HepG2 (cell line): Measurements from ENCODE around the gene GOLGA6L10. TPM values are rescaled to one million over a fixed set of nuclear protein-coding genes. Genes with fewer than 3 reads are reported as not detected.
"Not testable (repeated sequence)": the region's sequence is repeated elsewhere in the genome, so short reads cannot be mapped to it uniquely, and the experiment has no call there.

Experiments used
- ATAC-seq: fragments of 200-7000 bp; cut with Tn5 transposase; 3 replicates; pipeline ENCODE4 v1.9.1; 2020; ENCODE audit warnings: mild to moderate bottlenecking, moderate library complexity
- BruUV-seq: library from RNA; stranded (reverse); fragments of 400-500 nt; replicated peaks from 2 replicates; lab custom pipeline; 2021; lab: Mats Ljungman, UMichigan
- CTCF ChIA-PET: fragments of 300-600 bp; formaldehyde crosslinking; extraction: SDS; loops from one replicate; lab custom pipeline; 2021; ENCODE audit warnings: low total read pairs, inconsistent platforms, low intra/inter-chr PET ratio; lab: Yijun Ruan, JAX
- POLR2A ChIA-PET: fragments of 350-600 bp; sonication (Branson Sonifier 250); formaldehyde crosslinking; loops from one replicate; lab custom pipeline; 2020; ENCODE audit warnings: antibody characterized with exemption, inconsistent platforms; lab: Yijun Ruan, JAX
- DNase-seq: peaks from one replicate; pipeline ENCODE4 v3.0.0-alpha.2; 2015; ENCODE audit warnings: low spot score
- FAIRE-seq: peaks from 3 replicates; lab custom pipeline; 2011; peaks lifted over from hg19 to GRCh38; lab: Jason Lieb, UNC
- H2AFZ ChIP-seq: one replicate; pipeline ENCODE4 v1.6.1; 2011; ENCODE audit warnings: low read length, inconsistent platforms
- H3K27ac ChIP-seq: fragments of 300-600 bp; 3 replicates; pipeline ENCODE4 v1.8.0; 2011; ENCODE audit warnings: mixed run types, mild to moderate bottlenecking, mixed read lengths, low read length, inconsistent platforms; ENCODE audit not compliant: insufficient read depth; ENCODE audit errors: extremely low read length
- H3K27me3 ChIP-seq, 2 experiments: fragments of 200-600 bp in 1 of 2; 2 replicates in 1 of 2; 3 replicates in 1 of 2; pipeline versions ENCODE4 v1.6.0 to v1.8.0; 2011; ENCODE audit warnings: low read length in 2 of 2, mild to moderate bottlenecking in 2 of 2, moderate library complexity in 2 of 2, inconsistent platforms in 1 of 2; ENCODE audit not compliant: insufficient read depth in 2 of 2, control insufficient read depth in 1 of 2
- H3K36me3 ChIP-seq, 2 experiments: fragments of 200-600 bp in 1 of 2; replicated peaks in 1 of 2; 2 replicates in 1 of 2; 3 replicates in 1 of 2; pipeline versions ENCODE4 v1.5.1 to v1.8.0; 2011; ENCODE audit warnings: low read length in 2 of 2, inconsistent platforms in 1 of 2; ENCODE audit not compliant: insufficient read depth in 2 of 2, control insufficient read depth in 1 of 2
- H3K4me1 ChIP-seq: 2 replicates; pipeline ENCODE4 v1.5.1; 2012; ENCODE audit warnings: low read length, inconsistent platforms; ENCODE audit not compliant: insufficient read depth
- H3K4me2 ChIP-seq: 2 replicates; pipeline ENCODE4 v1.6.0; 2011; ENCODE audit warnings: low read depth, low read length, inconsistent platforms
- H3K4me3 ChIP-seq, 3 experiments: fragments of 200-600 bp in 1 of 3; sonication (generic), shearing (Covaris generic) in 1 of 3; replicated peaks in 1 of 3; 2 replicates each; pipeline ENCODE4 v1.5.1; 2011 to 2016; ENCODE audit warnings: low read length in 3 of 3, inconsistent platforms in 2 of 3, low read depth in 2 of 3, mild to moderate bottlenecking in 2 of 3, control low read depth in 1 of 3, mixed read lengths in 1 of 3; ENCODE audit not compliant: insufficient read depth in 1 of 3
- H3K79me2 ChIP-seq: one replicate; pipeline ENCODE4 v1.6.1; 2011; ENCODE audit warnings: low read length, inconsistent platforms; ENCODE audit not compliant: insufficient read depth
- H3K9ac ChIP-seq: 2 replicates; pipeline ENCODE4 v1.6.0; 2011; ENCODE audit warnings: mild to moderate bottlenecking, low read depth, low read length, inconsistent platforms; ENCODE audit not compliant: insufficient read depth
- H3K9me3 ChIP-seq: 2 replicates; pipeline ENCODE4 v1.5.1; 2012; ENCODE audit warnings: mild to moderate bottlenecking, low read length
- H4K20me1 ChIP-seq: 2 replicates; pipeline ENCODE4 v1.6.0; 2011; ENCODE audit warnings: inconsistent platforms, mild to moderate bottlenecking, low read length, moderate library complexity; ENCODE audit not compliant: insufficient read depth
- HNF1A ChIP-seq, 2 experiments: sonication (generic) in 1 of 2; formaldehyde crosslinking in 1 of 2; IDR thresholded peaks; 2 replicates each; pipeline versions ENCODE4 v1.4.0 to v1.6.1; 2016 to 2020; ENCODE audit warnings: borderline replicate concordance in 1 of 2, low read depth in 1 of 2, mild to moderate bottlenecking in 1 of 2, missing genetic modification reagents in 1 of 2
- HNRNPUL1 ChIP-seq: fragments of 200-400 bp; formaldehyde crosslinking; IDR thresholded peaks from 2 replicates; pipeline ENCODE4 v1.6.1; 2017; ENCODE audit warnings: low read depth, mild to moderate bottlenecking, low read length, moderate library complexity
- RBFOX2 ChIP-seq: fragments of 200-400 bp; formaldehyde crosslinking; IDR thresholded peaks from 2 replicates; pipeline ENCODE4 v1.6.1; 2017; ENCODE audit warnings: low read depth, mild to moderate bottlenecking, low read length
- SP140L ChIP-seq: sonication (generic); formaldehyde crosslinking; IDR thresholded peaks from 2 replicates; pipeline ENCODE4 v1.4.0; 2020; ENCODE audit warnings: missing genetic modification reagents, borderline replicate concordance
- TAF1 ChIP-seq: sonication (generic); formaldehyde crosslinking; IDR thresholded peaks from 2 replicates; pipeline ENCODE4 v1.4.0; 2020; ENCODE audit warnings: missing genetic modification reagents
- TARDBP ChIP-seq: sonication (generic); formaldehyde crosslinking; IDR thresholded peaks from 2 replicates; pipeline ENCODE4 v1.8.0; 2022; ENCODE audit warnings: mild to moderate bottlenecking, missing genetic modification reagents
- YEATS4 ChIP-seq: sonication (generic); formaldehyde crosslinking; IDR thresholded peaks from 2 replicates; pipeline ENCODE4 v1.4.0; 2020; ENCODE audit warnings: missing genetic modification reagents, borderline replicate concordance
- ZNF205 ChIP-seq: IDR thresholded peaks from 2 replicates; pipeline ENCODE4 v1.6.1; 2018; ENCODE audit warnings: missing biosample characterization, missing genetic modification reagents
- ZSCAN22 ChIP-seq: sonication (generic); formaldehyde crosslinking; IDR thresholded peaks from 2 replicates; pipeline ENCODE4 v1.4.0; 2020; ENCODE audit warnings: mild to moderate bottlenecking, missing genetic modification reagents
- WGBS: methylation state at CpG from one replicate; pipeline ENCODE4 v1.1.6; 2017; ENCODE audit warnings: low lambda C conversion rate; 5-methylcytosine and 5-hydroxymethylcytosine counted together
- in situ Hi-C: cut with HindIII; loops from 2 replicates; pipeline ENCODE4 v1.10.0; 2017; ENCODE audit warnings: low pct_unique_long_range_greater_than_20kb; ENCODE audit not compliant: extremely low pct_ligation_motif_present
- intact Hi-C: fragments of 100-400 bp; cut with micrococcal nuclease; formaldehyde crosslinking; loops from one replicate; pipeline ENCODE4 v1.10.0; 2022; ENCODE audit not compliant: unreplicated experiment
- polyA plus RNA-seq, 8 experiments: library from polyadenylated mRNA; depleted of rRNA in 3 of 8; stranded (reverse) in 7 of 8; unstranded in 1 of 8; fragments of >200 nt; fragmentation: Illumina TruSeq in 4 of 8; extraction: Trizol in 4 of 8; gene quantifications; 2 replicates each; pipeline versions ENCODE4 v1.2.1 to v1.2.3, GENCODE V29; 2011 to 2016; ENCODE audit warnings: low read depth in 4 of 8, missing spikeins in 1 of 8, mixed read lengths in 1 of 8; ENCODE audit not compliant: insufficient read depth in 1 of 8
- total RNA-seq, 5 experiments: library from RNA; depleted of rRNA; stranded (reverse); fragments of >200 nt; fragmentation: Illumina TruSeq; extraction: Trizol; gene quantifications; 2 replicates each; pipeline ENCODE4 v1.2.3, GENCODE V29; 2016; ENCODE audit warnings: low read depth in 1 of 5

Gene GOLGA6L10
- total and polyA plus RNA-seq, 2 of the 13 experiments (the other 11 are each of a cell fraction or from before 2014, with no cell fraction given): 1.5 to 2.5 TPM

- in situ Hi-C loops, H4K20me1 ChIP-seq, H3K9me3 ChIP-seq, H3K4me3 ChIP-seq, H3K4me2 ChIP-seq, ATAC-seq, H3K27ac ChIP-seq, intact Hi-C loops, CTCF ChIA-PET, H3K4me1 ChIP-seq, H2AFZ ChIP-seq, DNase-seq, BruUV-seq, H3K36me3 ChIP-seq, FAIRE-seq, H3K9ac ChIP-seq, POLR2A ChIA-PET, H3K79me2 ChIP-seq: not testable (repeated sequence)
- 0% methylated on average over 1 of the region's 21 CpGs for WGBS
- peaks cover 0 to 12% of the 10 kb centered on the region in 2 experiments; a peak in 3 of 5 replicates for H3K27me3 ChIP-seq
These were observed 35.1 kb downstream of the GOLGA6L10 start for GRCh38 chr15:82313951-82314768.

GRCh38 chr15:82313446-82313845 lies 35.8 kb downstream of the GOLGA6L10 start:
- DNase-seq: no peak
- Histone ChIP-seq H3K36me3 (no peaks in the 10 kb centered on the region), H4K20me1 (no peaks in the 10 kb centered on the region), H3K27me3 (peaks cover 0 to 12% of the 10 kb centered on the region in 2 experiments; a peak in 3 of 5 replicates), H3K4me1 (no peaks in the 10 kb centered on the region), H2AFZ (no peak overlapping the region), H3K9me3 (no peaks in the 10 kb centered on the region), H3K9ac (no peak overlapping the region), H3K4me2 (no peak overlapping the region), H3K79me2 (no peaks in the 10 kb centered on the region), H3K4me3 (no peak overlapping the region), H3K27ac (no peak overlapping the region)
- ATAC-seq: no peak
- no peak for TF ChIP-seq TARDBP
- TF ChIP-seq HNRNPUL1: no peak
- no peak for TF ChIP-seq ZSCAN22
- TF ChIP-seq ZNF205 (CRISPR knock-in tag): no peak
- TF ChIP-seq TAF1 (CRISPR knock-in tag): no peak
- TF ChIP-seq SP140L (CRISPR knock-in tag): no peak
- TF ChIP-seq RBFOX2: no peak
- TF ChIP-seq HNF1A (IDR thresholded peaks at IDR 0.05; ENCODE audit: low read depth): no peak
- TF ChIP-seq HNF1A (CRISPR knock-in tag; IDR thresholded peaks at IDR 0.05; ENCODE audit: borderline replicate concordance): no peak
- TF ChIP-seq YEATS4 (CRISPR knock-in tag): no peak
- BruUV-seq: no TSS peak
- ChIA-PET POLR2A (no interaction called here), CTCF (no interaction called here)
- intact Hi-C loops: no loop called here
- FAIRE-seq: no peak
- in situ Hi-C loops: no loop called here
- WGBS: no CpG with 5 or more reads among the region's 2 CpGs
